Urinary bladder (tissue), 4 donors: Measurements from ENCODE around the gene TNFSF12. TPM values are rescaled to one million over a fixed set of nuclear protein-coding genes. Genes with fewer than 3 reads are reported as not detected.
"Not testable (repeated sequence)": the region's sequence is repeated elsewhere in the genome, so short reads cannot be mapped to it uniquely, and the experiment has no call there.

Experiments used
- DNase-seq: peaks from one replicate; pipeline ENCODE4 v3.0.0-alpha.2; 2015; ENCODE audit errors: extremely low spot score
- H3K27ac ChIP-seq: one replicate; pipeline ENCODE4 v1.5.1; 2013; ENCODE audit warnings: low read depth, mild to moderate bottlenecking, moderate library complexity
- H3K36me3 ChIP-seq: one replicate; pipeline ENCODE4 v1.6.1; 2013; ENCODE audit warnings: mild to moderate bottlenecking, moderate library complexity; ENCODE audit not compliant: insufficient read depth
- H3K4me1 ChIP-seq: one replicate; pipeline ENCODE4 v1.6.1; 2013; ENCODE audit warnings: mild to moderate bottlenecking, moderate library complexity; ENCODE audit not compliant: insufficient read depth
- H3K4me3 ChIP-seq: one replicate; pipeline ENCODE4 v1.5.1; 2013; ENCODE audit warnings: low read depth, low read length
- WGBS: extraction: QIAGEN DNeasy Blood & Tissue Kit; methylation state at CpG from one replicate; pipeline ENCODE4 v1.1.7; 2013; 5-methylcytosine and 5-hydroxymethylcytosine counted together
- polyA plus RNA-seq: library from polyadenylated mRNA; stranded (reverse); fragments of 200-250 nt; gene quantifications from one replicate; pipeline ENCODE4 v1.2.3, GENCODE V29; 2013
- small RNA-seq: library from RNA; depleted of rRNA; stranded (forward); fragments of <200 nt; gene quantifications from one replicate; pipeline ENCODE3, GENCODE V24; 2014
- total RNA-seq: library from RNA; depleted of rRNA; stranded (reverse); fragments of >200 nt; gene quantifications from one replicate; pipeline ENCODE4 v1.2.3, GENCODE V29; 2014
- donor health status: healthy with polysubstance abuse.
- donor health status: healthy.

The TNFSF12 gene
- total and polyA plus RNA-seq, 2 donors = 8.5 to 87.2 TPM

DNA sequence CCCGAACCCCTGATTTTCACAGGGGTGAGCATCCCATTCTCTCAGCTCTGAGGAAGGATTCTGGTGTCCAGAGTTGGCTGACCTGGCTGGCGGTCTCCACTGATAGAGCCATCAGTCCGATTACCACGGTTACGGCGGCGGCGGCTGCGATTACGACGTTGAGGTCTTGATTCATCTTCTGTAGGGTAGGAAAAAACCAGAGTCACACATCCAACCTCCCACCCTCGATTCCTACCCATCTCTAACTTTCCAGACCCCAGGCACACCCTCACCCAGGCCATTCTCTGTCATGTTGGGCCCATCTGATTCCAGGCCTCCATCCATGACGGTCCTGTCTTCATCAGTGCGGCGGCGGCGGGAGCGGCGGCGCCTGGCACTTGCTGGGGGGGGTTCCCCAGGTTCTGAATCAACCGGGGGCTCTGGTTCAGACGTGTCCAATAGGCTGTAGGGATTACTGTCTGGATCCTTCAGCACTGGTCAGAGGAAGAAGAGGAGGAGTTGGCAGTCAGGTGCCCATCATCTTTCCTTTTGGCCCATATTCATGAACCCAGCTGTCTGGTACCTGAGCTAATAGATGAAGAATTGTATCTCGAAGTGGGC, 43.7 kb downstream of the TNFSF12 start:
- Histone ChIP-seq H3K4me1 (no peaks in the 10 kb centered on the region), H3K36me3 (peaks cover 8% of the 10 kb centered on the region), H3K27ac (no peak overlapping the region), H3K4me3 (no peak overlapping the region)
- no peak for DNase-seq
- WGBS = 90% methylated on average over 23 of the region's 23 CpGs

DNA sequence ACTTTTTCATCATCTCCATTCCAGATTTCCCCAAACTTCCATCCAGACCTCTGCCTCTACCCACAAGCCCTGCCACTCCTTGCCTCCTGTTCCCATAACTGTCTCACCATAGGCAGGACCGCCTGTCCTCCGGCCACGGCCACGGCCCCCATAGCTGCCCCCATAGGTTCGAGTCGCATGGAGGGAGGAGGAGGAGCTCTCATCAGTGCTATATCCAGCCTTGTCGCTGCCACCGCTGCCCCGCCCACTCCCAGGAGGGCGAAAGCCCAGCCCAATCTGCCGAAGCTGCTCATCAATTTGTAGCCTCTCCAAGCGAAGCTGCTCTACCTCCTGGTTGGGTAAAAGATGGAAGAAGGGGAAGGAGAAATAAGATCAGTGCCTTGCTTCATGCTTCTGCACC, 44.4 kb downstream of the TNFSF12 start:
- WGBS = 81% methylated on average over 12 of the region's 12 CpGs
- no peak for DNase-seq
- Histone ChIP-seq H3K4me1 (no peaks in the 10 kb centered on the region), H3K27ac (no peak overlapping the region), H3K36me3 (peaks cover 8% of the 10 kb centered on the region), H3K4me3 (no peak overlapping the region)

DNA sequence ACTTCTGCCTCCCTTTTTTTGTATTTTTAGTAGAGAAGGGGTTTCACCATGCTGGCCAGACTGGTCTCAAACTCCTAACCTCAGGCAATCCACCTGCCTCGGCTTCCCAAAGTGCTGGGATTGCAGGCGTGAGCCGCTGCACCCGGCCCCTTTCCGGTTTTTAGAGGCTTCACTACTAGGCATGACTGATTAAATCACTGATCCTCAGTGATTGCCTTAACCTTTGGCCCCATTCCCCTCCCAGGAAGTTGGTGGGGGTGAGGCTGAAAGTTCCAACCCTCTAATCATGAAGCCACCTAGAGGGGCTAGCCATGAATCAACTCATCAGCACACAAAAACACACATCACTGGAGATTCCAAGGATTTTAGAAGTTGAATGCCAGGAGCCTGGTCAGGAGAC, 48.7 kb downstream of the TNFSF12 start:
- H3K27ac ChIP-seq, H3K4me1 ChIP-seq, DNase-seq, H3K36me3 ChIP-seq, H3K4me3 ChIP-seq: not testable (repeated sequence)
- 68% methylated on average over 5 of the region's 5 CpGs for WGBS

DNA sequence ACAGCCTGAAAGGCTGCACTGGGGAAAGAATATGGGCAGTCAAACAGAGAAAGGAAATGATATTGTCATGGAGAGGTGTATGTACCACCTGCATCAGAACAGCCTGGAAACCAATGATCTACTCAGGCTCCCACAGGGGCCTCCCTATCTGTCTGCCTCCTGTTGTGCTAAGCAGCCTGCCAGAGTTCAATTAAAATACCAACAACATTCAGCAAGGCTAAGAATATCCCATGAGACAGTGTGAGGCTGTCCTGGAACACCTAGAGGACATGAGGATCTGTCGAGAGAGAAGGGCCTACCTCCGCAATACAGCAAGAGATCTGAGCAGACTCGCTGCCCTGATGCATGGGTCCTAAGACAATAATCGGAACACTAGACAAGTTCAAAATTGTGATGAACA, 57.4 kb downstream of the TNFSF12 start:
- Histone ChIP-seq H3K27ac (no peak overlapping the region), H3K4me3 (no peak overlapping the region)

More for the DNA sequence above, 57.4 kb downstream of the TNFSF12 start:
- peaks cover 10% of the 10 kb centered on the region for H3K36me3 ChIP-seq
- 95% methylated on average over 4 of the region's 4 CpGs for WGBS
- DNase-seq = no peak
- H3K4me1 ChIP-seq = no peaks in the 10 kb centered on the region

Small RNA genes within 50 kb of the gene (small RNA-seq; reads per million reads assigned to genes)
- gene CD68 (not detected), gene RF00019 (not detected), gene SNORA48 (not detected), gene SNORD10 (not detected)

Other genes with a start within 250 kb of the TNFSF12 start
Only the 30 nearest of the 32 such genes appear.
- 20.9 TPM for gene NEURL4, start 219.7 kb upstream of the TNFSF12 start, total RNA-seq
- gene NEURL4, start 219.7 kb upstream of the TNFSF12 start, polyA plus RNA-seq = 26.0 TPM
- 1.5 TPM for gene ACAP1, start 212.5 kb upstream of the TNFSF12 start, total RNA-seq
- 4.3 TPM for gene ACAP1, start 212.5 kb upstream of the TNFSF12 start, polyA plus RNA-seq
- 3.9 TPM for gene KCTD11, start 196.9 kb upstream of the TNFSF12 start, total RNA-seq
- 19.3 TPM for gene KCTD11, start 196.9 kb upstream of the TNFSF12 start, polyA plus RNA-seq
- not detected for gene TMEM95, start 193.9 kb upstream of the TNFSF12 start, total RNA-seq
- gene TMEM95, start 193.9 kb upstream of the TNFSF12 start, polyA plus RNA-seq = not detected
- gene TNK1, start 168.0 kb upstream of the TNFSF12 start, total RNA-seq = 1.2 TPM
- 4.8 TPM for gene TNK1, start 168.0 kb upstream of the TNFSF12 start, polyA plus RNA-seq
- 14.4 TPM for gene PLSCR3, start 154.5 kb upstream of the TNFSF12 start, total RNA-seq
- 56.3 TPM for gene PLSCR3, start 154.5 kb upstream of the TNFSF12 start, polyA plus RNA-seq
- 76.2 TPM for gene TMEM256, start 145.0 kb upstream of the TNFSF12 start, total RNA-seq
- gene TMEM256, start 145.0 kb upstream of the TNFSF12 start, polyA plus RNA-seq = 113 TPM
- 8.5 TPM for gene NLGN2, start 141.2 kb upstream of the TNFSF12 start, total RNA-seq
- 40.9 TPM for gene NLGN2, start 141.2 kb upstream of the TNFSF12 start, polyA plus RNA-seq
- not detected for gene SPEM1, start 128.7 kb upstream of the TNFSF12 start, total RNA-seq
- gene SPEM1, start 128.7 kb upstream of the TNFSF12 start, polyA plus RNA-seq = not detected
- gene SPEM2, start 123.4 kb upstream of the TNFSF12 start, total RNA-seq = not detected
- not detected for gene SPEM2, start 123.4 kb upstream of the TNFSF12 start, polyA plus RNA-seq
- gene SPEM3, start 120.2 kb upstream of the TNFSF12 start, total RNA-seq = not detected
- gene SPEM3, start 120.2 kb upstream of the TNFSF12 start, polyA plus RNA-seq = not detected
- 3.1 TPM for gene TMEM102, start 113.6 kb upstream of the TNFSF12 start, total RNA-seq
- 4.0 TPM for gene TMEM102, start 113.6 kb upstream of the TNFSF12 start, polyA plus RNA-seq
- gene FGF11, start 109.5 kb upstream of the TNFSF12 start, total RNA-seq = 2.1 TPM
- 0.95 TPM for gene FGF11, start 109.5 kb upstream of the TNFSF12 start, polyA plus RNA-seq
- gene CHRNB1, start 104.0 kb upstream of the TNFSF12 start, total RNA-seq = 10.7 TPM
- 15.4 TPM for gene CHRNB1, start 104.0 kb upstream of the TNFSF12 start, polyA plus RNA-seq
- gene ZBTB4, start 69.4 kb upstream of the TNFSF12 start, total RNA-seq = 21.1 TPM
- gene ZBTB4, start 69.4 kb upstream of the TNFSF12 start, polyA plus RNA-seq = 76.2 TPM
- gene SLC35G6, start 67.6 kb upstream of the TNFSF12 start, total RNA-seq = not detected
- not detected for gene SLC35G6, start 67.6 kb upstream of the TNFSF12 start, polyA plus RNA-seq
- gene POLR2A, start 64.7 kb upstream of the TNFSF12 start, total RNA-seq = 52.3 TPM
- 32.2 TPM for gene POLR2A, start 64.7 kb upstream of the TNFSF12 start, polyA plus RNA-seq
- gene TNFSF13, start 9.7 kb downstream of the TNFSF12 start, total RNA-seq = 3.8 TPM
- gene TNFSF13, start 9.7 kb downstream of the TNFSF12 start, polyA plus RNA-seq = 22.3 TPM
- gene SENP3, start 12.9 kb downstream of the TNFSF12 start, total RNA-seq = 34.7 TPM
- 54.6 TPM for gene SENP3, start 12.9 kb downstream of the TNFSF12 start, polyA plus RNA-seq
- gene CD68, start 30.6 kb downstream of the TNFSF12 start, total RNA-seq = 9.1 TPM
- 73.7 TPM for gene CD68, start 30.6 kb downstream of the TNFSF12 start, polyA plus RNA-seq
- gene MPDU1, start 34.8 kb downstream of the TNFSF12 start, total RNA-seq = 40.2 TPM
- gene MPDU1, start 34.8 kb downstream of the TNFSF12 start, polyA plus RNA-seq = 40.4 TPM
- gene SOX15, start 41.0 kb downstream of the TNFSF12 start, total RNA-seq = 1.2 TPM
- 15.3 TPM for gene SOX15, start 41.0 kb downstream of the TNFSF12 start, polyA plus RNA-seq
- gene FXR2, start 65.8 kb downstream of the TNFSF12 start, total RNA-seq = 26.2 TPM
- gene FXR2, start 65.8 kb downstream of the TNFSF12 start, polyA plus RNA-seq = 38.5 TPM
- 24.8 TPM for gene SAT2, start 78.8 kb downstream of the TNFSF12 start, total RNA-seq
- gene SAT2, start 78.8 kb downstream of the TNFSF12 start, polyA plus RNA-seq = 116 TPM
- gene SHBG, start 81.1 kb downstream of the TNFSF12 start, total RNA-seq = 0.32 TPM
- gene SHBG, start 81.1 kb downstream of the TNFSF12 start, polyA plus RNA-seq = 0.22 TPM
- gene ATP1B2, start 101.9 kb downstream of the TNFSF12 start, total RNA-seq = 4.9 TPM
- 6.4 TPM for gene ATP1B2, start 101.9 kb downstream of the TNFSF12 start, polyA plus RNA-seq
- 17.9 TPM for gene TP53, start 138.4 kb downstream of the TNFSF12 start, total RNA-seq
- gene TP53, start 138.4 kb downstream of the TNFSF12 start, polyA plus RNA-seq = 31.8 TPM
- gene WRAP53, start 139.4 kb downstream of the TNFSF12 start, total RNA-seq = 4.1 TPM
- gene WRAP53, start 139.4 kb downstream of the TNFSF12 start, polyA plus RNA-seq = 7.7 TPM
- 3.3 TPM for gene EFNB3, start 156.1 kb downstream of the TNFSF12 start, total RNA-seq
- 0.86 TPM for gene EFNB3, start 156.1 kb downstream of the TNFSF12 start, polyA plus RNA-seq
- 0.11 TPM for gene DNAH2, start 168.7 kb downstream of the TNFSF12 start, total RNA-seq
- 0.16 TPM for gene DNAH2, start 168.7 kb downstream of the TNFSF12 start, polyA plus RNA-seq